ENCODE data around the gene SPTSSA. TPM values are rescaled to one million over a fixed set of nuclear protein-coding genes. Genes with fewer than 3 reads are reported as not detected.
"Not testable (repeated sequence)": the region's sequence is repeated elsewhere in the genome, so short reads cannot be mapped to it uniquely, and the experiment has no call there.

Gene SPTSSA
- total RNA-seq, 4 donors from 2014 or later: 14.7 to 28.9 (median 22.3) TPM

GRCh38 chr14:34437729-34438080, 24.3 kb downstream of the SPTSSA start:
- 100% methylated on average over 3 of the region's 3 CpGs; no CpG with 5 or more reads in 1 of the 2 donors for WGBS, 2 donors (ENCODE audit: low coverage in 1 of 2)
- Histone ChIP-seq H3K36me3 (peaks cover 0 to 7% of the 10 kb centered on the region in 2 donors), H3K4me1 (peaks cover 0 to 41% (median 6%) of the 10 kb centered on the region in 3 donors), H3K4me3 (no peak overlapping the region), H3K27me3 (no peaks in the 10 kb centered on the region), H3K9me3 (no peaks in the 10 kb centered on the region), H3K27ac (no peak overlapping the region)
- ATAC-seq: no peak
- no peak for TF ChIP-seq POLR2A (IDR thresholded peaks at IDR 0.05)
- no peak for TF ChIP-seq EP300 (IDR thresholded peaks at IDR 0.05)
- no peak for TF ChIP-seq POLR2AphosphoS5 (IDR thresholded peaks at IDR 0.05)
- no peak for TF ChIP-seq CTCF (IDR thresholded peaks at IDR 0.05)

- 89 to 100% methylated on average over 1 of the region's 1 CpG for WGBS, 2 donors (ENCODE audit: low coverage in 1 of 2)
- no peak for ATAC-seq
- peaks cover 0 to 41% (median 6%) of the 10 kb centered on the region in 3 donors for H3K4me1 ChIP-seq
- peaks cover 0 to 7% of the 10 kb centered on the region in 2 donors for H3K36me3 ChIP-seq
- no peak overlapping the region for H3K27ac ChIP-seq
- no peaks in the 10 kb centered on the region for H3K27me3 ChIP-seq
- TF ChIP-seq POLR2A (IDR thresholded peaks at IDR 0.05) (no peak), CTCF (IDR thresholded peaks at IDR 0.05) (no peak), EP300 (IDR thresholded peaks at IDR 0.05) (no peak), POLR2AphosphoS5 (IDR thresholded peaks at IDR 0.05) (no peak)
- H3K4me3 ChIP-seq: no peak overlapping the region
- H3K9me3 ChIP-seq: no peaks in the 10 kb centered on the region
Observed at GRCh38 chr14:34436960-34437728, 24.9 kb downstream of the SPTSSA start.

- peaks cover 0 to 10% of the 10 kb centered on the region in 2 donors for H3K36me3 ChIP-seq
- TF ChIP-seq CTCF (IDR thresholded peaks at IDR 0.05): no peak
- no peak for TF ChIP-seq POLR2AphosphoS5 (IDR thresholded peaks at IDR 0.05)
- TF ChIP-seq EP300 (IDR thresholded peaks at IDR 0.05): no peak
- no peak for TF ChIP-seq POLR2A (IDR thresholded peaks at IDR 0.05)
- peaks cover 0 to 34% (median 2%) of the 10 kb centered on the region in 3 donors for H3K4me1 ChIP-seq
- WGBS, 2 donors (ENCODE audit: low coverage in 1 of 2): 82 to 85% methylated on average over 1 of the region's 1 CpG
- H3K27me3 ChIP-seq: no peaks in the 10 kb centered on the region
- no peak for ATAC-seq
- no peak overlapping the region for H3K4me3 ChIP-seq
- H3K27ac ChIP-seq: no peak overlapping the region
- no peaks in the 10 kb centered on the region for H3K9me3 ChIP-seq
Observed at GRCh38 chr14:34436118-34436905, 25.7 kb downstream of the SPTSSA start.

- Histone ChIP-seq H3K4me1 (peaks cover 0 to 19% (median 0%) of the 10 kb centered on the region in 3 donors), H3K27ac (no peak overlapping the region), H3K9me3 (no peaks in the 10 kb centered on the region), H3K36me3 (peaks cover 0 to 15% of the 10 kb centered on the region in 2 donors), H3K27me3 (no peaks in the 10 kb centered on the region), H3K4me3 (no peak overlapping the region)
- no peak for ATAC-seq
- 87 to 100% methylated on average over 2 of the region's 2 CpGs for WGBS, 2 donors (ENCODE audit: low coverage in 1 of 2)
- TF ChIP-seq CTCF (IDR thresholded peaks at IDR 0.05) (no peak), POLR2A (IDR thresholded peaks at IDR 0.05) (no peak)
Observed at GRCh38 chr14:34433957-34434356, 28.1 kb downstream of the SPTSSA start.

- H3K4me3 ChIP-seq, H3K9me3 ChIP-seq, H3K36me3 ChIP-seq, ATAC-seq, H3K4me1 ChIP-seq, H3K27me3 ChIP-seq, H3K27ac ChIP-seq: not testable (repeated sequence)
- 81 to 90% methylated on average over 5 of the region's 5 CpGs for WGBS, 2 donors (ENCODE audit: low coverage in 1 of 2)
Observed at GRCh38 chr14:34428102-34428466, 34.0 kb downstream of the SPTSSA start.
